Neural cell (in vitro differentiated cells): ENCODE results near the gene OVOL3. TPM values are rescaled to one million over a fixed set of nuclear protein-coding genes. Genes with fewer than 3 reads are reported as not detected.
A peak's percentile ranks its signal among the peaks of the same experiment; 100 is the strongest.

Source experiments
- H2AFZ ChIP-seq: fragments of 200-600, 300-800 bp; sonication (generic), shearing (Covaris generic); 2 replicates; pipeline ENCODE4 v1.6.0; 2014; ENCODE audit warnings: low read depth, mild to moderate bottlenecking, antibody characterized with exemption, low read length, moderate library complexity
- H3F3A ChIP-seq: fragments of 200-600 bp; shearing (Covaris generic); 2 replicates; pipeline ENCODE4 v1.6.1; 2016; ENCODE audit warnings: mild to moderate bottlenecking, moderate library complexity, mixed read lengths, antibody characterized with exemption, low read length; ENCODE audit not compliant: insufficient read depth, poor library complexity, severe bottlenecking
- H3K27ac ChIP-seq: fragments of 200-600, 300-800 bp; sonication (generic), shearing (Covaris generic); 2 replicates; pipeline ENCODE4 v1.5.1; 2014; ENCODE audit warnings: mild to moderate bottlenecking, low read length, moderate library complexity
- H3K27me3 ChIP-seq: fragments of 300-800, 200-600 bp; sonication (generic), shearing (Covaris generic); 2 replicates; pipeline ENCODE4 v1.6.0; 2014; ENCODE audit warnings: mild to moderate bottlenecking, low read depth, low read length, moderate library complexity; ENCODE audit not compliant: insufficient read depth
- H3K36me3 ChIP-seq: fragments of 300-800, 200-600 bp; sonication (generic), shearing (Covaris generic); 2 replicates; pipeline ENCODE4 v1.5.1; 2014; ENCODE audit warnings: mild to moderate bottlenecking, antibody characterized with exemption, low read length, moderate library complexity; ENCODE audit not compliant: insufficient read depth
- H3K4me2 ChIP-seq: fragments of 300-800, 200-600 bp; sonication (generic), shearing (Covaris generic); 2 replicates; pipeline ENCODE4 v1.6.0; 2014; ENCODE audit warnings: mild to moderate bottlenecking, low read length
- H3K4me3 ChIP-seq: fragments of 300-800, 200-600 bp; sonication (generic), shearing (Covaris generic); 2 replicates; pipeline ENCODE4 v1.5.1; 2014; ENCODE audit warnings: mild to moderate bottlenecking, low read length, moderate library complexity
- H3K79me2 ChIP-seq: fragments of 200-600 bp; shearing (Covaris generic); replicated peaks from 2 replicates; pipeline ENCODE4 v1.6.0; 2014; ENCODE audit warnings: mild to moderate bottlenecking, low read length, moderate library complexity; ENCODE audit not compliant: insufficient read depth
- H3K9ac ChIP-seq: fragments of 300-800, 200-600 bp; sonication (generic), shearing (Covaris generic); 2 replicates; pipeline ENCODE4 v1.6.1; 2016; ENCODE audit warnings: mild to moderate bottlenecking, low read length, mixed read lengths
- H3K9me2 ChIP-seq: fragments of 200-600 bp; shearing (Covaris generic); 2 replicates; pipeline ENCODE4 v1.6.1; 2016; ENCODE audit warnings: mild to moderate bottlenecking, low read length, mixed read lengths; ENCODE audit not compliant: insufficient read depth
- H3K9me3 ChIP-seq: fragments of 200-600, 300-800 bp; sonication (generic), shearing (Covaris generic); 2 replicates; pipeline ENCODE4 v1.6.1; 2016; ENCODE audit warnings: mild to moderate bottlenecking, mixed run types, low read length, moderate library complexity, mixed read lengths
- H4K20me1 ChIP-seq: fragments of 200-600 bp; shearing (Covaris generic); 2 replicates; pipeline ENCODE4 v1.6.1; 2016; ENCODE audit warnings: mild to moderate bottlenecking, mixed run types; ENCODE audit not compliant: insufficient read depth
- CTCF ChIP-seq: fragments of 450-650 bp; IDR thresholded peaks from 2 replicates; pipeline ENCODE4 v1.5.1; 2014; ENCODE audit warnings: antibody characterized with exemption, mild to moderate bottlenecking, moderate library complexity; ENCODE audit not compliant: poor library complexity, severe bottlenecking
- EP300 ChIP-seq: fragments of 450-650 bp; conservative IDR thresholded peaks from 2 replicates; pipeline ENCODE4 v1.6.1; 2014; ENCODE audit warnings: antibody characterized with exemption, mild to moderate bottlenecking, moderate library complexity; ENCODE audit not compliant: poor library complexity, severe bottlenecking
- EZH2 ChIP-seq: fragments of 200-600, 300-800 bp; shearing (Covaris generic), sonication (generic); IDR thresholded peaks from 2 replicates; pipeline ENCODE4 v1.6.1; 2014; ENCODE audit warnings: antibody characterized with exemption, low read length, borderline replicate concordance, mild to moderate bottlenecking; ENCODE audit not compliant: insufficient read depth, poor library complexity, severe bottlenecking
- MXI1 ChIP-seq: fragments of 450-650 bp; conservative IDR thresholded peaks from 2 replicates; pipeline ENCODE4 v1.6.1; 2014; ENCODE audit warnings: antibody characterized with exemption, mild to moderate bottlenecking; ENCODE audit not compliant: poor library complexity, severe bottlenecking
- POLR2AphosphoS5 ChIP-seq: IDR thresholded peaks from 2 replicates; pipeline ENCODE4 v1.6.1; 2012
- RAD21 ChIP-seq: fragments of 450-650 bp; conservative IDR thresholded peaks from 2 replicates; pipeline ENCODE4 v1.6.1; 2014; ENCODE audit warnings: antibody characterized with exemption, mild to moderate bottlenecking, moderate library complexity
- REST ChIP-seq: IDR thresholded peaks from 2 replicates; pipeline ENCODE4 v1.6.1; 2012; ENCODE audit warnings: borderline replicate concordance
- SMC3 ChIP-seq: fragments of 450-650 bp; conservative IDR thresholded peaks from 2 replicates; pipeline ENCODE4 v1.6.1; 2014; ENCODE audit warnings: antibody characterized with exemption, mild to moderate bottlenecking, moderate library complexity; ENCODE audit not compliant: poor library complexity
- TAF1 ChIP-seq: IDR thresholded peaks from 2 replicates; pipeline ENCODE4 v1.6.1; 2012; ENCODE audit warnings: low read depth
- polyA plus RNA-seq: library from polyadenylated mRNA; depleted of rRNA; stranded (reverse); fragments of >200 nt; gene quantifications from 2 replicates; pipeline ENCODE4 v1.2.3, GENCODE V29; 2014

Gene OVOL3
- polyA plus RNA-seq, 1 donor from 2014 or later, result not detected

GRCh38 chr19:36139473-36140303 is 28.7 kb downstream of the OVOL3 start, which contains the start of gene CAPNS1:
TSS of gene CAPNS1 (plus strand) at chr19:36140066. CDS start at chr19:36141012, 946 bp downstream.
- Histone ChIP-seq H3K9ac (peak within 1 kb of the TSS; percentile 92), H3K27ac (peak within 1 kb of the TSS; percentile 89), H3K4me3 (peak within 1 kb of the TSS; percentile 98), H3K9me3 (no peaks in the 10 kb centered on the region), H3K4me2 (peak within 1 kb of the TSS; percentile 97), H3K27me3 (no peaks in the 10 kb centered on the region), H3K79me2 (peaks cover 9% of the 10 kb centered on the region), H3K36me3 (peaks cover 2% of the 10 kb centered on the region), H4K20me1 (no peaks in the 10 kb centered on the region), H2AFZ (peak within 1 kb of the TSS; percentile 76), H3F3A (no peaks in the 10 kb centered on the region), H3K9me2 (no peaks in the 10 kb centered on the region)
- peak; percentile 56 for TF ChIP-seq EP300
- TF ChIP-seq REST, result no peak
- no peak for TF ChIP-seq EZH2
- peak; percentile 33 for TF ChIP-seq RAD21
- TF ChIP-seq MXI1, result peak; percentile 55
- peak; percentile 66 for TF ChIP-seq CTCF
- peak; percentile 49 for TF ChIP-seq SMC3
- TF ChIP-seq TAF1, result peak; percentile 53
- TF ChIP-seq POLR2AphosphoS5, result peak; percentile 75

- peak overlapping the region; percentile 98 for H3K4me3 ChIP-seq
- peak overlapping the region; percentile 89 for H3K27ac ChIP-seq
- no peaks in the 10 kb centered on the region for H3F3A ChIP-seq
- peaks cover 5% of the 10 kb centered on the region for H3K36me3 ChIP-seq
- no peaks in the 10 kb centered on the region for H3K9me3 ChIP-seq
- H2AFZ ChIP-seq, result peak overlapping the region; percentile 76
- H3K4me2 ChIP-seq, result peak overlapping the region; percentile 44
- H3K27me3 ChIP-seq, result no peaks in the 10 kb centered on the region
- TF ChIP-seq EZH2, result no peak
- peak; percentile 11 for TF ChIP-seq TAF1
- no peaks in the 10 kb centered on the region for H3K9me2 ChIP-seq
- H3K79me2 ChIP-seq, result peaks cover 9% of the 10 kb centered on the region
- H4K20me1 ChIP-seq, result no peaks in the 10 kb centered on the region
- H3K9ac ChIP-seq, result peak overlapping the region; percentile 92
These were observed 29.5 kb downstream of the OVOL3 start for GRCh38 chr19:36140304-36141038.
